ENCODE data around the gene CCDC186. TPM values are rescaled to one million over a fixed set of nuclear protein-coding genes. Genes with fewer than 3 reads are reported as not detected.

CCDC186 gene
- total and polyA plus RNA-seq, 4 donors = 5.3 to 96.7 (median 15.1) TPM

DNA sequence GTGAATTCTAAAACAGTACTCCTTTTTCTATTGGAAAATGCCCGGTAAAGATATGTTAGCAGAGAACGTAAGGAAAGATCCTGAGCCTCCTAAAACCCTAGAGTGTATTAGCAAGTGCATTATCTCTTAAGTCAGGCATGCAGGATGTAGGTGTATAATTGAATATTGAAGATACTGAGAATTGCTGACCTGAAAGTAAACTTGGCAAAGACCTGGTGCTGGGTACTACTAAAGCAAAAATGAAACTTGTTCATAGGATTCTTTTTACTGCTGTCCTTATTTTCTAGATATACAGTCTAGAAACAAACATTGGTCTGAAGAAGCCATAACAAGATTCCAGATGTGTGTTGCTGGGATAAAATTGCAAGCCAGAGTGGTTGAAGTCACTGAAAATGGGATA is 46.3 kb upstream of the CCDC186 start:
- H3K27me3 ChIP-seq (ENCODE audit: control insufficient read depth in 3 of 3, insufficient read depth in 3 of 3, low read length in 2 of 3) = peaks cover 0 to 5% (median 3%) of the 10 kb centered on the region in 3 donors
- 73 to 80% methylated on average over 2 of the region's 2 CpGs for WGBS, 2 donors

DNA sequence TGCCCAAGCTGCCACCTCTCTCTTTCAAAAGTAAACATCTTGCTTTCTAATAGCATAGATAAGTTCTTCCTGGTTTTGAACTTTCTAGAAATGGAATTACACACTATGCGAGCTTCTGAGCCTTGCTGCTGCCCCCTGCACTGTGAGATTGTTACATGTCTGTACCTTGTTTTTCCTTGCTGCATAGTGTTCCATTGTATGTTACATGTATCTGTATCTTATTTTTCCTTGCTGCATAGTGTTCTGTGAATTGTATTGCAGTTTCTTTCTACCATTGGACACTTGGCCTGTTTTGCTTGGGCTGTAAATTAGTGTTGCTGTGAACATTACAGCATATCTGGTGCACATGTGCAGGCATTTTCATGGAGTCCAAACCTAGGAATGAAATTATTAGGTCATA is 41.0 kb upstream of the CCDC186 start:
- DNase-seq (no peak), ATAC-seq (ENCODE audit: insufficient read depth, low FRiP score) (no peak)
- Histone ChIP-seq H3K9ac (ENCODE audit: insufficient read depth in 1 of 2, low read length in 2 of 2) (no peak overlapping the region), H3K27me3 (ENCODE audit: control insufficient read depth in 3 of 3, insufficient read depth in 3 of 3, low read length in 2 of 3) (peaks cover 0 to 5% (median 3%) of the 10 kb centered on the region in 3 donors), H3K27ac (ENCODE audit: low read depth in 1 of 2, low read length in 1 of 2) (no peak overlapping the region), H3K4me3 (no peak overlapping the region), H3K4me1 (ENCODE audit: control insufficient read depth in 5 of 5, insufficient read depth in 5 of 5, low read length in 5 of 5) (no peaks in the 10 kb centered on the region), H3K36me3 (ENCODE audit: control insufficient read depth in 4 of 4, insufficient read depth in 4 of 4, low read length in 4 of 4) (no peaks in the 10 kb centered on the region), H3K9me3 (ENCODE audit: control insufficient read depth in 4 of 4, insufficient read depth in 3 of 4, low read length in 3 of 4) (no peaks in the 10 kb centered on the region)
- TF ChIP-seq, protein P1, sequence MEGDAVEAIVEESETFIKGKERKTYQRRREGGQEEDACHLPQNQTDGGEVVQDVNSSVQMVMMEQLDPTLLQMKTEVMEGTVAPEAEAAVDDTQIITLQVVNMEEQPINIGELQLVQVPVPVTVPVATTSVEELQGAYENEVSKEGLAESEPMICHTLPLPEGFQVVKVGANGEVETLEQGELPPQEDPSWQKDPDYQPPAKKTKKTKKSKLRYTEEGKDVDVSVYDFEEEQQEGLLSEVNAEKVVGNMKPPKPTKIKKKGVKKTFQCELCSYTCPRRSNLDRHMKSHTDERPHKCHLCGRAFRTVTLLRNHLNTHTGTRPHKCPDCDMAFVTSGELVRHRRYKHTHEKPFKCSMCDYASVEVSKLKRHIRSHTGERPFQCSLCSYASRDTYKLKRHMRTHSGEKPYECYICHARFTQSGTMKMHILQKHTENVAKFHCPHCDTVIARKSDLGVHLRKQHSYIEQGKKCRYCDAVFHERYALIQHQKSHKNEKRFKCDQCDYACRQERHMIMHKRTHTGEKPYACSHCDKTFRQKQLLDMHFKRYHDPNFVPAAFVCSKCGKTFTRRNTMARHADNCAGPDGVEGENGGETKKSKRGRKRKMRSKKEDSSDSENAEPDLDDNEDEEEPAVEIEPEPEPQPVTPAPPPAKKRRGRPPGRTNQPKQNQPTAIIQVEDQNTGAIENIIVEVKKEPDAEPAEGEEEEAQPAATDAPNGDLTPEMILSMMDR (IDR thresholded peaks at IDR 0.05; ENCODE audit: control extremely low read depth, extremely low read depth) = no peak
- WGBS, 2 donors = 90 to 92% methylated on average over 1 of the region's 1 CpG

More for the DNA sequence above, 46.3 kb upstream of the CCDC186 start:
- Histone ChIP-seq H3K4me1 (ENCODE audit: control insufficient read depth in 5 of 5, insufficient read depth in 5 of 5, low read length in 5 of 5) (no peaks in the 10 kb centered on the region), H3K27ac (ENCODE audit: low read depth in 1 of 2, low read length in 1 of 2) (no peak overlapping the region), H3K4me3 (no peak overlapping the region), H3K9ac (ENCODE audit: insufficient read depth in 1 of 2, low read length in 2 of 2) (no peak overlapping the region), H3K9me3 (ENCODE audit: control insufficient read depth in 4 of 4, insufficient read depth in 3 of 4, low read length in 3 of 4) (peaks cover 0 to 5% (median 0%) of the 10 kb centered on the region in 4 donors), H3K36me3 (ENCODE audit: control insufficient read depth in 4 of 4, insufficient read depth in 4 of 4, low read length in 4 of 4) (no peaks in the 10 kb centered on the region)
- TF ChIP-seq, protein P1 (IDR thresholded peaks at IDR 0.05; ENCODE audit: control extremely low read depth, extremely low read depth) = no peak
- DNase-seq = no peak
- ATAC-seq (ENCODE audit: insufficient read depth, low FRiP score) = no peak

DNA sequence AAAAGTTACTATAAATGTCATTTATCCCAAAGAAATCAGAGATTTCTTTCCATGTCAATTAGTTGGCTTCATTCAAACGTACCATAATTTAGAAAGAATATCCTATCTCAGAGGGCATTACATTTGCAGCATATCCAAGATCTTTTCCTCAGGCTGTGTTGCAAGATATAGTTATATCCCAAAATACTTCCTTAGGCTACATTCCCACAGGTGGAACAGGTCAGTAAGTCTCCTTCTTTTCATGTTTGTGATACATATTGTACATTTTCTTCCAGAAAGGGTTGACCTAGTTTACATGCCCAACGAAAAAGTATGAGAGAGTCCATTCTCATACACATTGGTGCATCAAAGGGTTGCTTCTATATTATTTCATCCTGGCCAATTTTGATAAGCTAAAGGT is 38.1 kb upstream of the CCDC186 start:
- ATAC-seq (ENCODE audit: insufficient read depth, low FRiP score) = no peak
- TF ChIP-seq, protein P1 (IDR thresholded peaks at IDR 0.05; ENCODE audit: control extremely low read depth, extremely low read depth) = no peak
- Histone ChIP-seq H3K36me3 (ENCODE audit: control insufficient read depth in 4 of 4, insufficient read depth in 4 of 4, low read length in 4 of 4) (no peaks in the 10 kb centered on the region), H3K9me3 (ENCODE audit: control insufficient read depth in 4 of 4, insufficient read depth in 3 of 4, low read length in 3 of 4) (no peaks in the 10 kb centered on the region), H3K27me3 (ENCODE audit: control insufficient read depth in 3 of 3, insufficient read depth in 3 of 3, low read length in 2 of 3) (peaks cover 0 to 3% (median 2%) of the 10 kb centered on the region in 3 donors), H3K4me3 (no peak overlapping the region), H3K4me1 (ENCODE audit: control insufficient read depth in 5 of 5, insufficient read depth in 5 of 5, low read length in 5 of 5) (no peaks in the 10 kb centered on the region), H3K9ac (ENCODE audit: insufficient read depth in 1 of 2, low read length in 2 of 2) (no peak overlapping the region), H3K27ac (ENCODE audit: low read depth in 1 of 2, low read length in 1 of 2) (no peak overlapping the region)
- DNase-seq = no peak
- WGBS, 2 donors = 85 to 92% methylated on average over 2 of the region's 2 CpGs

DNA sequence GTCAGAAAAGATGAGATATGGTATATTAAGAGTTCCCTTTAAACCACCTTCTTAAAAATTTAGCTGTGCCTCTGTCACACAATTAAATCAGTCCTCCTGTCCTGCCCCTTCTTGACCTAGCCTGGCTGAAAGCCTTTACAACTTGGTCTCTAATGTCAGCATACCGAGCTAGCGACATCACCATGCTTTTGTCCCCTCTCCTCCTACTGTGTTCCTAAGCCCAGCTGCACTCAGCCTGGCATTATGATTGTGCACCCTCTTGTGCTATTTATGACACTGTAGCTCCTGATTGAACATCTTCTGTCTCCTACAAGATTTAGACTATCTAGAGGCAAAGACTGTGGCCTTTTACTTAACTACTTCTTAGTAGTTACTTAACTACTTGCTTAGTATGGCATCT is 34.3 kb upstream of the CCDC186 start:
- H3K27ac ChIP-seq (ENCODE audit: low read depth in 1 of 2, low read length in 1 of 2) = no peak overlapping the region
- TF ChIP-seq, protein P1 (IDR thresholded peaks at IDR 0.05; ENCODE audit: control extremely low read depth, extremely low read depth) = no peak
- no peaks in the 10 kb centered on the region for H3K9me3 ChIP-seq (ENCODE audit: control insufficient read depth in 4 of 4, insufficient read depth in 3 of 4, low read length in 3 of 4)
- 92 to 96% methylated on average over 2 of the region's 2 CpGs for WGBS, 2 donors
- H3K27me3 ChIP-seq (ENCODE audit: control insufficient read depth in 3 of 3, insufficient read depth in 3 of 3, low read length in 2 of 3) = peaks cover 0 to 3% (median 0%) of the 10 kb centered on the region in 3 donors
- H3K9ac ChIP-seq (ENCODE audit: insufficient read depth in 1 of 2, low read length in 2 of 2) = no peak overlapping the region
- no peak for ATAC-seq (ENCODE audit: insufficient read depth, low FRiP score)
- H3K4me3 ChIP-seq = no peak overlapping the region
- no peaks in the 10 kb centered on the region for H3K4me1 ChIP-seq (ENCODE audit: control insufficient read depth in 5 of 5, insufficient read depth in 5 of 5, low read length in 5 of 5)
- no peaks in the 10 kb centered on the region for H3K36me3 ChIP-seq (ENCODE audit: control insufficient read depth in 4 of 4, insufficient read depth in 4 of 4, low read length in 4 of 4)
- peak in 1 of 3 donors; percentile 10 for DNase-seq
